Activated CD4-positive, CD25-positive, alpha-beta regulatory T cell treated with anti-CD3 and anti-CD28 coated beads, Interleukin-2, amount 50 U/mL, for 24 hours (primary cell): Measurements from ENCODE around the gene FAM219A.
"Not testable (repeated sequence)": the region's sequence is repeated elsewhere in the genome, so short reads cannot be mapped to it uniquely, and the experiment has no call there.

Experiments used
- ATAC-seq, 2 donors: fragments of 150-1000 bp; cut with Tn5 transposase; one replicate each; pipeline ENCODE4 v1.10.0; 2021; ENCODE audit warnings: mild to moderate bottlenecking in 1 of 2, moderate library complexity in 1 of 2

Gene FAM219A

DNA sequence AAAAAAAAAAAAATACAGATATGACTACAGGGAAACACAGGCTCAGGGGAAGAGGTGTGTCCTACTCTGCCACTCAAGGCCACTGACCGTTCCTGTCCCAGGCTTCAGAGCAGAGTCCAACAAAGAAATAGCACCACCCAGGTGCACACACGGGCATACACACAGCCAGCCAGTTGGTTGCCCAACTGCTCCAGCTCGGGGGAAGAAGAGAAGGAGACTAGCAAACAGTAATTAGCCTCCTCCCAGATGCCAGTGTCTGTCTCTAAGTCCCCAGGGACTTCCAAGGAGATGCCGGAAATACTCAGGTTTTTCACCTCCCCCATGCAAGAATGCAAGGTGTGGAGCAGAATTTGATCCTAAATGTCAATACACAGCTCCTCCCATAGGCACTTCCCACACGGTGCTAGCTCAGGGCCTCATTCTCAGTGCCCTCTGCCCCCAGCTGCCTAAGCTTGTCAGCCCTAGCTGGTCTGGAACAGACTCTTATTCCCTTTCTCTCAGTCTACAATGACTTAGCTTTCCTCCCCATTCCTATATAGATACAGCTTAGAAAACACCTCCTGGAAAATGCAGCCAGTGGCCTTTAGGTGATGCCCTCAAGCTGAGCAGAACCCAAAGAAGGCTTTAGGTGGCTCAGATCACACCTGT is 83.3 kb downstream of the FAM219A start:
- no peak for ATAC-seq

DNA sequence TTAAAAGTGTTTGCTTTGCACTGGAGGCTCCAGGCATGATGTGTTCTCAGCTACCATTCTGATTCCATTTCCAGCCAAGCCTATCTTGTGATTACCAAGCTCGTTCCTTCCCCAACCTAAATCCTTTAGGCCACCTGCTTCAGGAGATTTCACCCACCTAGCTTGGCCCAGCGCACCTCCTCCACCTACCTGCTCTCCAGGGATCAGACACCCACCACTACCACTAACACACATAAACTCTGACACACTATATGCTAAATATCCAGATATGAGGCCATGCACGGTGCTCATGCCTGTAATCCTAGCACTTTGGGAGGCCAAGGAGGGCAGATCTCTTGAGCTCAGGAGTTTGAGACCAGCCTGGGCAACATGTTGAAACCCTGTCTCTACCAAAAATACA is 84.0 kb downstream of the FAM219A start:
- no peak for ATAC-seq

DNA sequence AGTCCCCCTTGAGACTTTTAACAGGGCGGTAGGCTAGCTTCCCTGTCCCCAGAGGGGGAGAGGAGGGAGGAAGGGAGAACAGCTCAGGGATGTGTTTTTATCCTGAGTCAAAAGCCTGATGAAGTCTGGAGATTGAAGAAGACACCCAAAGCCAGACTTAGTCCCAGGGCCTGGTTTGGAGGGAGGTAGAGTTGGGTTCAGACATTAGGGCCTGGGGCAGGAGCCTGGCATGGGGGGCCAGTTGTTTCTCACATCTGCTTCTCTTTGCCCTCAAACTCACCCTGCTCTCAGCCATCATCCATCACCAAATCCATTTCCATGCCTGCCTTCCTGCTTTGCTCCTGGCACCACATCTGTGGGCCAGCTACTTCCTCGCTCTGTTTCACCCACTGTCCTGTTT is 84.6 kb downstream of the FAM219A start:
- no peak for ATAC-seq

DNA sequence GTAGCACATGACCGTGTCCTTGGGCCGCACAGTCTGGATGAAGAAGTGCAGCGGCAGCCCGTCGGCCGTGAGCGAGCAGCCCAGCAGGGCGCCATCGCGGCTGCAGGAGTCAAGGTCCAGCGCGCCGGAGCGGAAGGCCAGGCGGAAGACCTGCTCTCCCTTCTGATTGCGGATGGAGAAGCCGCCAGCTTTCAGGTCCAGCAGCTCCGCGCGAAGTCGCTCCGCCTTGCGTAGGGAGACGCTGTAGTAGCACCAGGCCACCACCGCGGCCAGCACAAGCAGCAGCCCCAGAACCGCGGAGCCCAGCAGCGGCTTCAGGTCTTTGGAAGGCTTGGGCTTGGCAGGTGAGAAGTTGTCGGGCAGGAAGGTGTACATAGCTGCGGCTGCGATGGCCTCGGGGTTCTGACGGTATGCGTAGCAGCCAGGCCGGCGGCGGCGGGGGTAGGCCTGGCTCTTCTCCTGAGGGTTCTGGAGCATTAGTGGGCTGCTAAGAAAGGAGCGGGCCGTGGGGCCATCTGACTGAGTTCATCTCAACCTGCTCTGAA is 85.8 kb downstream of the FAM219A start:
- ATAC-seq = no peak

DNA sequence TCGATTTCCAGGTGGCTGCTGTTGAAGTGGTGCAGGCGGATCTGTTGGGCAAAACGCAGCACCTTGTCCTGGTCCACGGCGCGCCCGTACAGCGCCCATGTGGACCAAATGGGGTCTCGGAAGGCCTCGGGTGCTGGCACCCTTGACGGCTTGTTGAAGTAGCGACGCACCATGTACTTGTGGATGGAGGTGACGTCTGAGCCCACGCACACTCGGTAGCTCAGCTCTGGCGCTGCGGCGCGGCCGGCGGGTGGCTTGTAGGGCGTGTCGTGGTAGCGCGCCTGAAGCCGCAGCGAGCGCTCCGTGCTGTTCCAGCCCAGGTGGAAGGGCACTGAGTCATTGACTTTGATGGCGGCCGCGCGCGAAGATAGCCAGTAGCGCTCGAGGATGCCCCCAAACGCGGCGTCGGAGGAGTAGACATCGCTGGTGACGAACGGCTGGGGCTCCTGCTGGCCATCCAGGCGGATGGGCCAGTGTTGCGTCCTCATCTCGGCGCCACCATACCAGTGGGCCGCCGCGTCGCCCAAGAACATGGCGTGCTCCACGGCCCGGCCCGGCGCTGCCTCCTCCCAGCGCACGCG is 86.4 kb downstream of the FAM219A start:
- ATAC-seq = no peak

DNA sequence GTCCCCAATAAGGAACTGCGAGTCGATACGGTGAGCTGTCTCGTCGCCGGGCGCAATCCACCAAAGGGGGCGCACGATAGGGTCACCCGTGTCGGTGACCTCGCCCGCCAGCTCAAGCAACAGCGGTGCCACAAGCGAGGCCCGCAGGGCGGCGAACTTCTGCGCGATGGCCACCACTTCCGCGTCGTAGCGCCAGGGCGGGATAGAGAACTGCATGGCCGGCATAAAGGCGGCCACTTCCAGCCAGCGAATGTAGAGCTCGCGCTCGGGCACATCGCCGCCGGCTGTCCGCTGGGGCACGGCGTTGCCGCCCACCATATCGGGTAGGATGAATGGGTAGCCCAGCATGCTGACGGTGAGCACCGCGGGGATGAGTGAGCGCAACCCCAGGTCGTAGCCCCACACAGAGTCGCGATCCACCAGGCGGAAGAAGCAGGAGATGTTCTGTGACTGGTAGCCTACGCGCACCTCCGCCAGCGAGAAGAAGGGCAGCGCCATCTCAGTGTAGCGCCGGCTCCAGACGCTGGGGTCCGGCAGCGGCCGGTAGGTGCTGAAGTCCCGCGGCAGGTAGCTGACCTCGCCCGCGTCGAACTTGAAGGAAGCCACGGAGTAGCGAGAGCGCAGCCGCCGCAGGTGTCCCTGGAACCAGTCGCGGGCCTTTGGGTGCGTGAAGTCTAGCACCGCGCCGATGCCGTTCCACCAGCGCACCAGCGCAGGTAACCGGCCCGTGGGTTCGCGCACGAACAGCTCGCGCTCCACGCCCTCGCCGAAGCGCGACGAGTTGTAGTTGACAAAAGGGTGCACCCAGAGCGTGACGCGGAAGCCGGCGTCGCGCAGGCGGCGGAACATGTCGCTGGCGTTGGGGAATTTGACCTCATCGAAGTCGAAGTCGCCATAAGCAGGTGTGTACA is 87.1 kb downstream of the FAM219A start:
- ATAC-seq = peak; percentile 30 to 42

DNA sequence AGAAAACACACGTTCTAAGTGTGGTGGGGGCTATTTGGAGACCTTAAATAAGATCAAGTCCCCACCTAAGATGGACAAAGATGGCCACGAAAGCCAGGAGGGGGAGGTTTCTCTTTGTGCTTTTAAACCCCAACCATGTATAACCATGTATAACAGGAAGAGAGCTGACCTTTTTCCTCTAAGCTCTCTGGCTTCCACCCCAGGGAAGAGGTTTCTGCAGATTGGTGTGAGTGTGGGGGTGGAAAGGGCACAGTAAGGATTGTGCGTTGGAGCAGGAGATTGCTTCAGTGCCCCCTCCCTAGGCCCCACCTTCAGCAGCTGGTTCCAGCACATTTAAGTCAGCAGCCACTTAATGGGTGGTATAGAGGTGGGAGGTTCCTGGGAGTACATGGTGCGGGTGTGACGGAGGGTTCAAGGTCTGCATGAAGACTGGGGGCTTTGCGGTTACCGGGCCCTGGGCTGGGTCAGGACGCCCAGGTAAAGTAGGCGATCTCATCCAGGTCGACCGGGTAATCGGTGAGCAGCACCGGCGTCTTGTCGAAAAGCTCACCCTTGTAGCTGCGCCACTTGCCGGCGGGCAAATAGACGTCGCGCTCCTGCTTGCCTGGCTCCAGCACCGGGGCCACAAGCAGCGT is 87.9 kb downstream of the FAM219A start:
- peak in 1 of 2 donors; percentile 16 for ATAC-seq

DNA sequence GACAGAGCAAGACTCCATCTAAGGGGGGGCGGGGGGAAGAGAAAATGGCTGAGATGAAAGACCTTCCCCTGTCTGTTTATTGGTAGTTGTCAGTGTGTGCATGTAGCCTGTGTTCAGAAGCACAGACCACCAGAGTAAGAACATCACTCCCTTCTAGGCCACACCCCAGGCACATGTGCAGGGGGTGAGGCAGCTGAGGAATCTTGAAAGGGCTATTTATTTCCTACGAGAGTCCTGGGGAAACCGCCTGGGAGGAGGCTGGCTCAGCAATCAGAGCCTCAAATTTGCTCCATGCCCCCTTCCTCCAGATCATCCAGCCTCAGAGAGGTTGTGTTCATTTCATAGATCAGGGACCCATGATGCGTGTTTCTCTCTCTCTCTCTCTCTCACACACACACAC is 88.7 kb downstream of the FAM219A start:
- ATAC-seq = no peak

DNA sequence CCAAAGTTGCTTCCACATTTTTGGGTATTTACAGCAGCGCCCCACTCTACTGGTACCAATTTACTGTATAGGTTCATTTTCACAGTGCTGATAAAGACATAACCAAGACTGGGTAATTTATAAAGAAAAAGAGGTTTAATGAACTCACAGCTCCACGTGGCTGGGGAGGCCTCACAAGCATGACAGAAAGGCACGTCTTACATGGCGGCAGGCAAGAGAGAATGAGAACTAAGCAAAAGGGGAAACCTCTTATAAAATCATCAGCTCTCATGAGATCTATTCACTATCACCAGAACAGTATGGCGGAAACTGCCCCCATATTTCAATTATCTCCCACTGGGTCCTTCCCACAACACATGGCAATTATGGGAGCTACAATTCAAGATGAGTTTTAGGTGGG is 89.6 kb downstream of the FAM219A start:
- not testable (repeated sequence) for ATAC-seq

DNA sequence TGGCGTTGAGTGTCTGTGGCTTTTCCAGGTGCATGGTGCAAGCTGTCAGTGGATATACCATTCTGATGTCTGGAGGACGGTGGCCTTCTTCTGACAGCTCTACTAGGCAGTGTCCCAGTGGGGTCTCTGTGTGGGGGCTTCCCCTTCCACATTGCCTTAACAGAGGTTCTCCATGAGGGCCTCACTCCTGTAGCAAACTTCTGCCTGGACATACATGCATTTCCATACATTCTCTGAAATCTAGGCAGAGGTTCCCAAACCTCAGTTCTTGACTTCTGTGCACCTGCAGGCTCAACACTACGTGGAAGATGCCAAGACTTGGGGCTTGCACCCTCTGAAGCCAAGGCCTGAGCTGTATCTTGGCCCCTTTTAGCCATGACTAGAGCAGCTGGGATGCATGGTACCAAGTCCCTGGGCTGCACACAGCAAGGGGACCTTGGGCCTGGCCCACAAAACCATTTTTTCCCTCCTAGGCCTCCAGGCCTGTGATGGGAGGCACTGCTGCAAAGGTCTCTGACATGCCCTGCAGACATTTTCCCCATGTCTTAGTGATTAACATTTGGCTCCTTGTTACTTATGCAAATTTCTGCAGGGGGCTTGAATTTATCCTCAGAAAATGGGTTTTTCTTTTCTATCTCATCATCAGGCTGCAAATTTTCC is 90.5 kb downstream of the FAM219A start:
- ATAC-seq = not testable (repeated sequence)

DNA sequence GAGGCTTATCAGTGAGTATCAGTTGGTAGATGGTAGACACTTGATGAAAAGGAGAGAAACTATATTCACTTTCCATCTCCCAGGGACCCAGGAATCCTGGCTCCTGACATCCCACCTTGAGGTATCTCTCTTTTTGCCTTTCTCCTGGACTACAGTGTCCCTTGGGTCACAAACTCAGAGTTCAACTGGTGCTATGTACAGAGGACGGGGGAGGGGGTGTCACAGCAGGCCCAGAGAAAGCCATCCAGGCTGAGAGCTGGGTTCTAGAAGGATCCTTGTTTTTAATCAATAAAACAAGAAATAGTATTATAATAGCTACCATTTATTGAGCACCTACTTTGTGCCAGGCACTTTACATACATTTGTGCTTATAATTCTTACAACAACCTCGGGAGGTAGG is 92.0 kb downstream of the FAM219A start:
- ATAC-seq = no peak

DNA sequence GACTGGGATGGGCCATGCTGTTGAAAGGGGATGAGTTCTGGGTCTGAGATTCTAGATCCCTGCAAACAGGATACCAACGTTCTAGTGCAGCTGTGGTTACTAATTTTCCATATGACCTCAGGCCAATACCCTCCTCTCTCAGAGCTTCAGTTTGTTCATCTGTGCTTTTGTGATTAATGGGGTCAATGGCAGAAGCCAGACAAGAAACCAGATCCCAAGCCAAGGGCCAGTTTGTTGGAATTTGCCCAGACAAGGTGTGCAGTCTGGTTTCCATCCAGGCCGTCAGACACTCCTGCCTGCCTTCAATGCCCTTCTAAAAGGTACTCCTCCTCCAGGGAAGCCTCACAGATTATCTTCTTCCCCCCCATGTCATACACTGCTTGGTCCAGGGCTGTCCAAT is 93.1 kb downstream of the FAM219A start:
- no peak for ATAC-seq

DNA sequence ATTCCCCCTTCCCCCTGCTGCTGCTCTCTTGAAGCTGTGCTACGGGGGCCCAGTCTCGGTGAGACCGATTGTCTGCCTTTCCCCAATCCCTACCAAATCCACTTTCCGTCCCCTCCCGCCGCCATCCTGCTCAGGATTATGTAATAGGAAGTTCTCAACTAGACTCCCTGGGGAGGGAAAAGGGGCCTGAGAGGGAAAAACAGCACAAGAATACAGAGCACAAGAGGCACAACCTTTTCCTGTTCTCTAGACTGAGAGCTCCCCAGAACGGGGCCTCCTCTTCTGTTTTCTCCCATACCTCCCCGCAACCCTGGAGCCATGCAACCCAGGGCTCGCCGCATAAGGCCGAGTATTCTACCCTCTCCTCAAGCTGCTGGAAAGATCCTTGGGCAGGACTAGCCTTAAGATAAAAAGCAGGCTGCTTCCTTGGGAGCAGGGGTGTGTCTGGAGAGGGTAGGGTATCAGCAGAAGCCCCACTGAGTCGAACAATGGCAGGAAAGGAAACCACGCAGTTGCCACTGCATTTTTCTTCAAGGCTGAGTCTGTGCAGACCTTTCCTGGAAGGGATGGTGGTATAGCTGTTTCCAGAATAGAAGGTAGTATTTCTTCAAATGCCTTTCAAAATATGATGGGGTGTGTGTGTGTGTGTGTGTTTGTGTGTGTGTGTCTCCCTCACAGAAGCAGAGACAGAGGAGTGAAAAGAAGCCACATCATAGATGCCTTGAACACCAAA is 94.6 kb downstream of the FAM219A start:
- ATAC-seq = no peak

DNA sequence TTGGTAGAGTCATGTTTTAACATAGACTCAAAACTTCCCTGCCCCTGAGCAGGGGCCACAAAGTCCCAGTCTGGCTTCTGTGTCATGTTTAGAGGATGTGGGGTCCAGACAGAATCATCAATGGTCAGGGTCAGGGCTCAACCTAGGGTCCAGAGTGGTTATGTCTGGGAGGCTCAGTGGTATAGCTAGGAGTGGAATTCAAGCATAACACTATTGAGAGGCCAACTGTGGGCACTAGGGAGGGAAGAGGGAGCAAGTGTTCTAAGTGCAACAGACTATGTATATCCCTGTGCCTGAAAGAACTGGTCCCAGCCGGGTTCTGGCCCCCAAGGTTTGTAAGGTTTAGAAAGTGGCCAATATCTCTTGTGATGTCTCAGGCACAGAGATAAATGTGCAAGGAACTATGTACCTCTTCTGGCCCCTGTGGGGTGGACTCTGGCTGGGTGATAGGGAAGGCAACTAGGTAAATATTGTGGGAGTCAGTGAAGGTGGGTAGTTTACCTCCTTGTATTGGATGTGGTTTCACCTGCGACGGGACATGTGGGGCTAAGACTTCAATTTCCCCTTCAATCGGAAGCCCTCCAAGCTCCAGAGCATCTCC is 95.7 kb downstream of the FAM219A start:
- ATAC-seq = no peak

DNA sequence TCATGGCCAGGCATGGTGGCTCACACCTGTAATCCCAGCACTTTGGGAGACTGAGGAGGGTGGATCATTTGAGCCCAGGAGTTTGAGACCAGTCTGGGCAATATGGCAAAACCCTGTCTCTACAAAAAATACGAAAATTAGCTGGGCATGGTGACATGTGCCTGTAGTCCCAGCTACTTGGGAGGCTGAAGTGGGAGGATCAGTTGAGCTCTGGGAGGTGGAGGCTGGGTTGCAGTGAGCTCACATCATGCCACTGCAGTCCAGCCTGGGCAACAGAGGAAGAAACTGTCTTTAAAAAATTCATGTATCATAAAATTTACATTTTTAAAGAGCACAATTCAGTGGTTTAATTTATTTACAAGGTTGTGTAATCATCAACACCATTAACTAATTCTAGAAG is 105.4 kb downstream of the FAM219A start:
- ATAC-seq = not testable (repeated sequence)

DNA sequence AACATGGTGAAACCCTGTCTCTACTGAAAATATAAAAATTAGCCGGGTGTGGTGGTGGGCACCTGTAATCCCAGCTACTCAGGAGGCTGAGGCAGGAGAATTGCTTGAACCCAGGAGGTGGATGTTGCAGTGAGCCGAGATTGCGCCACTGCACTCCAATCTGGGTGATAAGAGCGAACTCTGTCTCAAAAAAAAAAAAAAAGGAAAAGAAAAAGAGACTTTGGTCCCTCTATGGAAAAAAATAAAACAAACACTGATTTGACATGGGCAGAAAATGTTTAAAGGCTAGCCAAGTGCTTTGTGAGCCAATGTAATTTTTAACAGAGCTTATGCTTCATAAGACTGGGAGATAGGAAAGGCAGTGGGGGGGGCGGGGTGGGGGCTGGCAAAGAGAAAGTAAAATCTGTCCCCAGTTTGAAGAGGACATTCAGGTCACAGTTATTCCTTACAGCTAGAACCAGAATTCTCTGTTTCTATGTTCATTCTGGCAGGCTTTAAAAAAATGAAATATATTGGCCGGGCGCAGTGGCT is 106.2 kb downstream of the FAM219A start:
- ATAC-seq = not testable (repeated sequence)

DNA sequence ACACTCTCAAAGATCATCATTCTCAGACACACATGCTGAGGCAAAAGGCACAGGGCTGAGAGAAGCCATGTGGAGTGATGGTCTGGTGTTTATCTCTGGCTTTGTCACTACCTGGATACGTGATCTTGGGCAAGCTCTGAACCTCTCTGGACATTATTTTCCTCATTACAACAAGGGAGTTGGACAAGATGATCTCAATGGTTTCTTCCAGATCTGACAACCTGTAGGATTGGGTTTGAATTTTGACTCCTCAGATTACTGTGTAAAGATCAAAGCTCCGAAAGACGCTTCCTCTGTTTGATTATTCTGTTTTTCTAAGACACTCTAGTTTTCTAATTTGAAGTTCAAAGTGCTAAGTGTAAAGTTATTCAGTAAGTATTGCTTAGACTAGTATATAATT is 109.0 kb downstream of the FAM219A start:
- no peak for ATAC-seq
